OCI-LY3 (cell line): ENCODE data around the gene PLPPR1.

Experiments used
- CTCF ChIP-seq: fragments of 200-600, 300-600 bp; sonication (generic); IDR thresholded peaks from 2 replicates; pipeline ENCODE4 v1.5.1; 2014; ENCODE audit warnings: antibody characterized with exemption, low read length, low read depth
- EZH2phosphoT487 ChIP-seq: fragments of 200-600 bp; shearing (Covaris generic); IDR thresholded peaks from 2 replicates; pipeline ENCODE4 v1.6.1; 2018; ENCODE audit warnings: antibody characterized with exemption, mixed run types, low read depth

- TF ChIP-seq CTCF (no peak), EZH2phosphoT487 (no peak)
These were observed 218.2 kb downstream of the PLPPR1 start for GRCh38 chr9:101246691-101247090.
